Neuron (in vitro differentiated cells): ENCODE results near the gene CSNK1G1.
"Not testable (repeated sequence)": the region's sequence is repeated elsewhere in the genome, so short reads cannot be mapped to it uniquely, and the experiment has no call there.

Experiments
- H2AFZ ChIP-seq: one replicate; pipeline ENCODE4 v1.6.1; 2013; ENCODE audit warnings: low read depth, mild to moderate bottlenecking, inconsistent platforms, low read length, moderate library complexity
- H3K27me3 ChIP-seq: one replicate; pipeline ENCODE4 v1.6.1; 2013; ENCODE audit warnings: low read length; ENCODE audit not compliant: insufficient read depth
- H3K36me3 ChIP-seq: one replicate; pipeline ENCODE4 v1.6.1; 2013; ENCODE audit warnings: low read length; ENCODE audit not compliant: insufficient read depth
- H3K4me1 ChIP-seq: one replicate; pipeline ENCODE4 v1.6.1; 2013; ENCODE audit warnings: low read length; ENCODE audit not compliant: insufficient read depth
- H3K4me3 ChIP-seq: 2 replicates; pipeline ENCODE4 v1.5.1; 2013; ENCODE audit warnings: mild to moderate bottlenecking, low read length, moderate library complexity
- H3K9me3 ChIP-seq: one replicate; pipeline ENCODE4 v1.6.1; 2013; ENCODE audit warnings: low read length

Gene CSNK1G1

DNA sequence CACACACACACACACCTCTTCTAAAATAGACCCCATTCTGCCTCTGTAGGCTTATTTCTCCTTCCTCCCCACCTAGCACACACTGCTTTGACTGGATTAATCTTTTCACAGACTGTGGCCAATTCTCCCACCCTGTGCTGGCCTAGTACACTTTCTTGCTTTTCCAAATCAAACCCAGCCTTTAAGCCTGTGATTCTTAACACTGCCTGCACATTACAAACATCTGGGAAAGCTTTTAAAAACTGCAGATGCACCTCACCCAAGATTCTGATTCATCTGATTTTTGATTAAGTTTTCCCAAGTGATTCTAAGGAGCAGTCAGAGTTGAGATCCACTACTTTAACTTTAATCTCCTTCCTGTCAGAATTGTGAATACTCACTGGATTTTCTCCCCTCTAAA, 12.8 kb downstream of the CSNK1G1 start:
- Histone ChIP-seq H3K36me3 (peaks cover 18% of the 10 kb centered on the region), H3K9me3 (peaks cover 2% of the 10 kb centered on the region), H3K4me3 (no peak overlapping the region), H2AFZ (no peak overlapping the region), H3K27me3 (no peaks in the 10 kb centered on the region), H3K4me1 (peaks cover 5% of the 10 kb centered on the region)

DNA sequence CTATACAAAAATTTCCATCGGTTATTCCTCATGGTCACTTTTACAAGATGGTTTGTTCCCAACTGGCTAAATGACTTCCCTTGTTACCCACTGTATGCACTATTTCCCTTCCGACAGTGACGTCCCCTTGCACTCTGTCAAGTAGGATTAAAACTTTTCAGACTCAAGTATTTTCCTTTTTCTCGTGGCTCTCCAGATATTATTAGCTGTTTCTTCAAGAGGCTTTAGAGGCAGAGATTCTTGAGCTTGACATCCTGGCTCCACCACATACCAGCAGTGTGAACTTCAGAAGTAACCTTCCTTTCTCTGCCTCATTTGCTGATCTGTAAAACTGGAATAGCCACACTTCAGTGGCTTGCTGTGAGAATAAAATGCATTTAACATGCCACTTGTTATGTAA, 14.0 kb downstream of the CSNK1G1 start:
- no peak overlapping the region for H2AFZ ChIP-seq
- H3K4me1 ChIP-seq = peaks cover 5% of the 10 kb centered on the region
- H3K27me3 ChIP-seq = no peaks in the 10 kb centered on the region
- H3K36me3 ChIP-seq = peaks cover 13% of the 10 kb centered on the region
- no peak overlapping the region for H3K4me3 ChIP-seq
- no peaks in the 10 kb centered on the region for H3K9me3 ChIP-seq

GRCh38 chr15:64340355-64340754, 15.6 kb downstream of the CSNK1G1 start:
- Histone ChIP-seq H3K4me1 (peaks cover 4% of the 10 kb centered on the region), H3K9me3 (no peaks in the 10 kb centered on the region), H2AFZ (no peak overlapping the region), H3K27me3 (no peaks in the 10 kb centered on the region), H3K36me3 (peaks cover 11% of the 10 kb centered on the region), H3K4me3 (no peak overlapping the region)

DNA sequence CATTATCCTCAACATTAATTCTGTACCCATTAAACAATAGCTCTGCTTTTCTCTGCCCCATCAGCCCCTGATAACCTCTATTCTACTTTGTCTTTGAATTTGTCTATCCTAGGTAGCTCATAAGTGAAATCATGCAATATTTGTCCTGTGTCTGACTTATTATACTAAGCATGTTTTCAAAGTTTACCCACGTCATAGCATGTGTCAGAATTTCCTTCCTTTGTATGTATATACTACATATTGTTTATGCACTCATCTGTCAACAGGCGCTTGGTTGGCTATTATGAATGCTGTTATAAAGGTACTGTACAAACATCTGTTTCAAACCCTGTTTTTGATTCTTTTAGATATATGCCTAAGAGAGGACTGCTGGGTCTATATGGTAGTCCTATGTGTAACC, 18.2 kb downstream of the CSNK1G1 start:
- Histone ChIP-seq H3K4me3 (no peak overlapping the region), H3K4me1 (no peaks in the 10 kb centered on the region), H3K9me3 (no peaks in the 10 kb centered on the region), H3K27me3 (no peaks in the 10 kb centered on the region), H2AFZ (no peak overlapping the region), H3K36me3 (peaks cover 11% of the 10 kb centered on the region)

DNA sequence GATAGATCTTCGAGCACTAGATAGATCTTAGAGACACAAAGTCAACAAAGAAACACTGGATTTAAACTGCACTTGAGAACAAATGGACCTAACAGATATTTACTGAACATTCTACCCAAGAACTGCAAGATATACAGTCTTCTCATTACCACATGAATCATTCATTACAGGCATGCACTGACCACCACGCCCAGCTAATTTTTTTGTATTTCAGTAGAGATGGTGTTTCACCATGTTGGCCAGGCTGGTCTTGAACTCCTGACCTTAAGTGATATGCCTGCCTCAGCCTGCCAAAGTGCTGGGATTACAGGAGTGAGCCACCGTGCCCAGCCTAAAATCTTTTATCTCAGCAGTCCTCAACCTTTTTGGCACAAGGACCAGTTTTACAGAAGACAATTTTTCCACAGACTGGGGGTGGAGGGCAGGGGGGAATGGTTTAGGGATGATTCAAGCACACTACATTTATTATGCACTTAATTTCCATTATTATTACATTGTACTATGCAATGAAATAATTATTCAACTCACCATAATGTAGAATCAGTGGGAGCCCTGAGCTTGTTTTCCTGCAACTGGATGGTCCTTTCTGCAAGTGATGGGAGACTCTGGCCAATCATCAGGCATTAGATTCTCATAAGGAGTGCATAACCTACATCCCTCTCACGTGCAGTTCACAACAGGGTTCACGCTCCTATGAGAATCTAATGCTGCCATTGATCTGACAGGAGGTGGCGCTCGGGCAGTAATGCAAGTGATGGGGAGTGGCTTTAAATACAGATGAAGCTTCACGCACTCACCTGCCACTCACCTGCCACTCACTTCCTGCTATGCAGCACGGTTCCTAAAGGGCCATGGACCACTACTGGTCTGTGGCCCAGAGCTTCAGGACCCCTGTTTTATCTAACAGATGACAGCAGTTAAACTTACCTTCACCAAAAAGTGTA, 21.7 kb downstream of the CSNK1G1 start:
- no peak overlapping the region for H3K4me3 ChIP-seq

DNA sequence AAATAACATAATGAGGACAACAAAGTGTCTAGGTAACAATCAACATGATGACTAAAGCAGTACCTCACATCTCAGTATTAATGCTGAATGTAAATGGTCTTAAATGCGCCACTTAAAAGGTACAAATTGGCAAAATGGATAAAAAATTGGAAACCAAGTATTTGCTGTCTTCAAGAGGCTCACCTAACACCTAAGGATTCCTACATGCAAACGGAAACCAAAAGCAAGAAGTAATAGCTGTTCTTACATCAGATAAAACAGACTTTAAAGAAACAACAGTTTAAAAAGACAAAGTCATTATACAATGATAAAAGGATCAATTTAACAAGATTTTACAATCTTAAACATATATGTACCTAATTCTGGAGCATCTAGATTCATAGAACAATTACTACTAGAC, 22.5 kb downstream of the CSNK1G1 start:
- Histone ChIP-seq H3K9me3 (no peaks in the 10 kb centered on the region), H2AFZ (no peak overlapping the region), H3K36me3 (no peaks in the 10 kb centered on the region), H3K4me3 (no peak overlapping the region), H3K4me1 (no peaks in the 10 kb centered on the region), H3K27me3 (no peaks in the 10 kb centered on the region)

More for the DNA sequence above, 21.7 kb downstream of the CSNK1G1 start:
- H3K27me3 ChIP-seq = no peaks in the 10 kb centered on the region
- no peaks in the 10 kb centered on the region for H3K4me1 ChIP-seq
- H3K9me3 ChIP-seq = no peaks in the 10 kb centered on the region
- no peaks in the 10 kb centered on the region for H3K36me3 ChIP-seq
- no peak overlapping the region for H2AFZ ChIP-seq

- H2AFZ ChIP-seq, H3K36me3 ChIP-seq, H3K27me3 ChIP-seq, H3K4me1 ChIP-seq, H3K9me3 ChIP-seq, H3K4me3 ChIP-seq: not testable (repeated sequence)
Observed at GRCh38 chr15:64331668-64332067, 24.3 kb downstream of the CSNK1G1 start.

- H3K4me1 ChIP-seq, H3K36me3 ChIP-seq, H2AFZ ChIP-seq, H3K4me3 ChIP-seq, H3K27me3 ChIP-seq, H3K9me3 ChIP-seq: not testable (repeated sequence)
Observed at GRCh38 chr15:64326975-64327374, 29.0 kb downstream of the CSNK1G1 start.

DNA sequence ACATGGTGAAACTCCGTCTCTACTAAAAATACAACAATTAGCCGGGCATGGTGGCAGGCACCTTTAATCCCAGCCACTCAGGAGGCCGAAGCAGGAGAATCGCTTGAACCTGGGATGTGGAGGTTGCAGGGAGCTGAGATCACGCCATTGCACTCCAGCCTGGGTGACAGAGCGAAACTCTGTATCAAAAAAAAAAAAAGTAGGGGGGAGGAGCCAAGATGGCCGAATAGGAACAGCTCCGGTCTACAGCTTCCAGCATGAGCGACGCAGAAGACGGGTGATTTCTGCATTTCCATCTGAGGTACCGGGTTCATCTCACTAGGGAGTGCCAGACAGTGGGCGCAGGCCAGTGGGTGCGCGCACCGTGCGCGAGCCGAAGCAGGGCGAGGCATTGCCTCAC, 29.5 kb downstream of the CSNK1G1 start:
- not testable (repeated sequence) for H3K36me3 ChIP-seq, H3K4me1 ChIP-seq, H3K9me3 ChIP-seq, H3K27me3 ChIP-seq, H2AFZ ChIP-seq, H3K4me3 ChIP-seq

DNA sequence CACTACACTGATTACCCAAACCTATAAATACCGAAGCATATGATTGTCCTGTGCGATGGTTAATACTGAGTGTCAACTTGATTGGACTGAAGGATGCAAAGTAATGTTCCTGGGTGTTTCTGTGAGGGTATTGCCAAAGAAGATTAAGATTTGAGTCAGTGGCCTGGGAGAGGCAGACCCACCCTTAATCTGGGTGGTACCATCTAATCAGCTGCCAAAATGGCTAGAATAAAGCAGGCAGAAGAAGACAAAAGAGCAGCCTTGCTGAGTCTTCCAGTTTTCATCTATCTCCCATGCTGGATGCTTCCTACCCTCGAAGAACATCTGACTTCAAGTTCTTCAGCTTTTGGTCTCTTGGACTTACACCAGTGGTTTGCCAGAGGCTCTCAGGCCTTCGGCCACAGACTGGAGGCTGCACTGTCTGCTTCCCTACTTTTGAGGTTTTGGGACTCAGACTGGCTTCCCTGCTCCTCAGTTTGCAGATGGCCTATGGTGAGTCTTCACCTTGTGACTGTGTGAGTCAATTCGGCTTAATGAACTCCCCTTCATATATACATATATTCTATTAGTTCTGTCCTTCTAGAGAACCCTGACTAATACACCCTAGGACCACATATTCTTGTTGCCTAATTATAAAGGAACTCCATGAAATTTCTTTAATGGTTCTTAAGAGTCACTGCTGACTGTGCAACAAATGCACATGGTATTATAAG, 31.7 kb downstream of the CSNK1G1 start:
- no peaks in the 10 kb centered on the region for H3K27me3 ChIP-seq
- H2AFZ ChIP-seq = no peak overlapping the region
- H3K4me3 ChIP-seq = no peak overlapping the region
- no peaks in the 10 kb centered on the region for H3K9me3 ChIP-seq
- no peaks in the 10 kb centered on the region for H3K4me1 ChIP-seq
- peaks cover 2% of the 10 kb centered on the region for H3K36me3 ChIP-seq

DNA sequence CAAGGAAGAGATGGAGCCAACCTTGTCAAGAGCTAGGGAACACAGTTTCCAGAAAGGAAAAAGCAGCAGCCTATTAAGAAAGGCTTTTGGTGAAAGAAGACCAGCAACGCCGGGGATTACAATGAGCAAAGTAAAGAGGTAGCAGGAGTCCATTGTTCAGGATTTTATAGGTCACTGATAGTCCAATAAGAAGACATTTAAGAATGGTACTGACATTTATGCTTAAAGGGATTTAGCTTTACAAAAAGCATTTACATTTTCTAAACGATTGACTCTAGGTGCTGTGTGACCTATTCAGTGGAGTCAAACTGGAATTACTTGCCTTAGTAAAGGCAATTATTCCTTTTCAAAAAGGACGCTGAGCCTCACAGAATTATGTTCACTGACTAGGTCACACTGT, 40.8 kb downstream of the CSNK1G1 start:
- Histone ChIP-seq H3K4me1 (peaks cover 18% of the 10 kb centered on the region), H3K27me3 (no peaks in the 10 kb centered on the region), H3K9me3 (no peaks in the 10 kb centered on the region), H2AFZ (no peak overlapping the region), H3K36me3 (no peaks in the 10 kb centered on the region), H3K4me3 (no peak overlapping the region)

- Histone ChIP-seq H2AFZ (no peak overlapping the region), H3K9me3 (no peaks in the 10 kb centered on the region), H3K4me1 (peaks cover 18% of the 10 kb centered on the region), H3K36me3 (no peaks in the 10 kb centered on the region), H3K4me3 (no peak overlapping the region), H3K27me3 (no peaks in the 10 kb centered on the region)
Observed at GRCh38 chr15:64314456-64314855, 41.5 kb downstream of the CSNK1G1 start.

GRCh38 chr15:64311566-64311965, 44.4 kb downstream of the CSNK1G1 start:
- Histone ChIP-seq H3K27me3 (no peaks in the 10 kb centered on the region), H3K4me3 (no peak overlapping the region), H3K36me3 (no peaks in the 10 kb centered on the region), H3K4me1 (peaks cover 18% of the 10 kb centered on the region), H3K9me3 (peaks cover 3% of the 10 kb centered on the region), H2AFZ (no peak overlapping the region)
